K562 (cell line): ENCODE results near the gene NES. TPM values are rescaled to one million over a fixed set of nuclear protein-coding genes. Genes with fewer than 3 reads are reported as not detected.
A peak's percentile ranks its signal among the peaks of the same experiment; 100 is the strongest.

ENCODE experiments used
- CREBBP ChIP-seq: IDR thresholded peaks from one replicate; pipeline ENCODE4 v1.6.1; 2012; ENCODE audit warnings: low read depth, mild to moderate bottlenecking, control low read depth, inconsistent platforms, low read length
- E2F6 ChIP-seq, 2 experiments: IDR thresholded peaks; 2 replicates each; pipeline ENCODE4 v1.6.1; 2011; ENCODE audit warnings: borderline replicate concordance in 1 of 2, control low read depth in 1 of 2, low read depth in 1 of 2, low read length in 1 of 2, mild to moderate bottlenecking in 1 of 2, mixed read lengths in 1 of 2, moderate library complexity in 1 of 2; ENCODE audit not compliant: insufficient read depth in 1 of 2, insufficient read length in 1 of 2, poor library complexity in 1 of 2, severe bottlenecking in 1 of 2; ENCODE audit errors: extremely low read depth in 1 of 2
- JUND ChIP-seq, 2 experiments: IDR thresholded peaks; 2 replicates in 1 of 2; 3 replicates in 1 of 2; pipeline ENCODE4 v1.6.1; 2011; ENCODE audit warnings: borderline replicate concordance in 2 of 2, low read depth in 2 of 2, low read length in 2 of 2, improper control_type of control experiment in 1 of 2, missing biosample characterization in 1 of 2, missing genetic modification characterization in 1 of 2, missing genetic modification reagents in 1 of 2
- KLF10 ChIP-seq: fragments of 250-450 bp; sonication (Bioruptor Pico); IDR thresholded peaks from 2 replicates; pipeline ENCODE4 v1.6.1; 2021; ENCODE audit warnings: matching md5 sums
- NCOA1 ChIP-seq: fragments of 450-650 bp; IDR thresholded peaks from 2 replicates; pipeline ENCODE4 v1.6.1; 2016; ENCODE audit warnings: low read depth
- NEUROD1 ChIP-seq: fragments of 150-350 bp; IDR thresholded peaks from 2 replicates; pipeline ENCODE4 v1.6.1; 2014; ENCODE audit warnings: borderline replicate concordance, low read length, low read depth; ENCODE audit not compliant: partially characterized antibody
- POLR2H ChIP-seq: IDR thresholded peaks from 2 replicates; pipeline ENCODE4 v1.6.1; 2016; ENCODE audit warnings: missing genetic modification characterization, low read depth, mild to moderate bottlenecking, control low read depth, missing compliant biosample characterization, moderate library complexity
- RB1 ChIP-seq: fragments of 450-650 bp; IDR thresholded peaks from 2 replicates; pipeline ENCODE4 v1.6.1; 2017; ENCODE audit warnings: low read depth, mild to moderate bottlenecking
- RBFOX2 ChIP-seq: fragments of 200-400 bp; formaldehyde crosslinking; IDR thresholded peaks from 2 replicates; pipeline ENCODE4 v1.6.1; 2017; ENCODE audit warnings: low read depth, mild to moderate bottlenecking, low read length, moderate library complexity
- RBM22 ChIP-seq: fragments of 200-400 bp; formaldehyde crosslinking; IDR thresholded peaks from 2 replicates; pipeline ENCODE4 v1.6.1; 2018; ENCODE audit warnings: low read length, low read depth; ENCODE audit not compliant: poor library complexity, severe bottlenecking
- RCOR1 ChIP-seq, 2 experiments: IDR thresholded peaks; 2 replicates each; pipeline ENCODE4 v1.6.1; 2012; ENCODE audit warnings: low read depth in 2 of 2, low read length in 2 of 2, borderline replicate concordance in 1 of 2, improper control_type of control experiment in 1 of 2
- SAFB2 ChIP-seq: fragments of 200-400 bp; formaldehyde crosslinking; IDR thresholded peaks from 2 replicates; pipeline ENCODE4 v1.6.1; 2018; ENCODE audit warnings: borderline replicate concordance, low read length, low read depth, moderate library complexity; ENCODE audit not compliant: severe bottlenecking
- TFE3 ChIP-seq: fragments of 450-650 bp; formaldehyde crosslinking; IDR thresholded peaks from 2 replicates; pipeline ENCODE4 v1.4.0; 2020; ENCODE audit warnings: mild to moderate bottlenecking, mixed read lengths
- ZBTB33 ChIP-seq: sonication (generic); formaldehyde crosslinking; IDR thresholded peaks from 2 replicates; pipeline ENCODE4 v1.8.1; 2023; ENCODE audit warnings: mild to moderate bottlenecking, missing genetic modification reagents
- ZFP36 ChIP-seq: fragments of 150-350 bp; IDR thresholded peaks from 2 replicates; pipeline ENCODE4 v1.6.1; 2018; ENCODE audit warnings: low read length, low read depth; ENCODE audit not compliant: partially characterized antibody
- ZNF277 ChIP-seq: fragments of 250-450 bp; sonication (Bioruptor Pico); IDR thresholded peaks from 2 replicates; pipeline ENCODE4 v1.8.0; 2022; ENCODE audit warnings: inconsistent platforms, mild to moderate bottlenecking, moderate library complexity, borderline replicate concordance
- ZNF436 ChIP-seq: fragments of 250-450, 450-650 bp; sonication (Bioruptor Pico); formaldehyde crosslinking; IDR thresholded peaks from 2 replicates; pipeline ENCODE4 v1.7.0; 2020; ENCODE audit warnings: mild to moderate bottlenecking
- ZZZ3 ChIP-seq: fragments of 450-650 bp; IDR thresholded peaks from 2 replicates; pipeline ENCODE4 v1.6.1; 2016; ENCODE audit warnings: antibody characterized with exemption, mild to moderate bottlenecking, moderate library complexity
- polyA plus RNA-seq, 8 experiments: library from polyadenylated mRNA; depleted of rRNA in 4 of 8; stranded (reverse) in 5 of 8; unstranded in 3 of 8; fragments of >200 nt; fragmentation: Nextera tagmentation in 2 of 8; fragmentation: Illumina TruSeq in 1 of 8; extraction: Ambion mirVana in 2 of 8; extraction: Trizol in 1 of 8; gene quantifications; 2 replicates each; pipeline versions ENCODE4 v1.2.1 to v1.2.3, GENCODE V29; 2011 to 2014; ENCODE audit warnings: inconsistent platforms in 1 of 8, missing spikeins in 1 of 8
- total RNA-seq, 7 experiments: library from RNA; depleted of rRNA in 6 of 7; stranded (reverse); fragments of >200 nt in 6 of 7; fragmentation: Illumina TruSeq in 2 of 7; extraction: Trizol in 2 of 7; gene quantifications; 2 replicates each; pipeline versions ENCODE4 v1.2.1 to v1.2.3, GENCODE V29; 2011 to 2021; ENCODE audit warnings: low replicate concordance in 1 of 7

Gene NES
- total and polyA plus RNA-seq, 9 of the 15 experiments (the other 6 are each of a cell fraction or from before 2014, with no cell fraction given) = 0.10 to 8.6 (median 4.2) TPM

- peak in 1 of 2 experiments; percentile 3; a peak in 1 of 4 replicates for TF ChIP-seq RCOR1 (IDR thresholded peaks at IDR 0.05; ENCODE audit: borderline replicate concordance in 1 of 2, low read depth in 2 of 2, low read length in 2 of 2)
- peak; percentile 89 for TF ChIP-seq ZBTB33 (CRISPR knock-in tag)
- TF ChIP-seq NEUROD1 = peak; percentile 35
- no peak for TF ChIP-seq CREBBP
- peak; percentile 48 for TF ChIP-seq RB1
- no peak for TF ChIP-seq POLR2H (tag)
- TF ChIP-seq JUND (IDR thresholded peaks at IDR 0.05; ENCODE audit: borderline replicate concordance, low read depth, low read length) = no peak
- no peak; the same call in 2 of the 3 replicates for TF ChIP-seq JUND (tag; IDR thresholded peaks at IDR 0.05; ENCODE audit: borderline replicate concordance, low read depth, low read length)
- peak; percentile 96 for TF ChIP-seq ZFP36
- TF ChIP-seq RBFOX2 = peak; percentile 71
- TF ChIP-seq ZNF277 (CRISPR knock-in tag) = no peak
- no peak for TF ChIP-seq KLF10 (CRISPR knock-in tag)
- no peak for TF ChIP-seq RBM22
- TF ChIP-seq ZNF436 (CRISPR knock-in tag) = peak; percentile 12; the same call in 1 of the 2 replicates
- TF ChIP-seq NCOA1 = no peak
- TF ChIP-seq TFE3 = no peak
- no peak for TF ChIP-seq ZZZ3
- TF ChIP-seq E2F6 (IDR thresholded peaks at IDR 0.05; ENCODE audit: borderline replicate concordance in 1 of 2, extremely low read depth in 1 of 2, insufficient read depth in 1 of 2, insufficient read length in 1 of 2, low read depth in 1 of 2, low read length in 1 of 2, poor library complexity in 1 of 2, severe bottlenecking in 1 of 2) = peak in 1 of 2 experiments; percentile 25
- TF ChIP-seq SAFB2 = no peak
These were observed at the start of gene NES (continued) for GRCh38 chr1:156676820-156677615.
